Neuronal stem cell (in vitro differentiated cells): ENCODE measurements around the gene SAPCD2.

Source experiments
- DNase-seq: peaks from one replicate; pipeline ENCODE4 v3.0.0-alpha.2; 2013; ENCODE audit warnings: low spot score
- H2AFZ ChIP-seq: one replicate; pipeline ENCODE4 v1.6.1; 2013; ENCODE audit warnings: mild to moderate bottlenecking, low read length, inconsistent platforms
- H2AK5ac ChIP-seq: 2 replicates; pipeline ENCODE4 v1.6.1; 2013; ENCODE audit warnings: low read depth, mild to moderate bottlenecking, inconsistent platforms, low read length, moderate library complexity, mixed read lengths
- H2BK120ac ChIP-seq: 2 replicates; pipeline ENCODE4 v1.6.1; 2013; ENCODE audit warnings: low read depth, mild to moderate bottlenecking, inconsistent platforms, low read length, moderate library complexity, mixed read lengths
- H2BK12ac ChIP-seq: one replicate; pipeline ENCODE4 v1.6.1; 2013; ENCODE audit warnings: low read length, inconsistent platforms
- H2BK15ac ChIP-seq: 2 replicates; pipeline ENCODE4 v1.6.1; 2013; ENCODE audit warnings: mild to moderate bottlenecking, low read length, inconsistent platforms, mixed read lengths
- H2BK5ac ChIP-seq: one replicate; pipeline ENCODE4 v1.6.1; 2013; ENCODE audit warnings: inconsistent platforms, mild to moderate bottlenecking, low read length, moderate library complexity
- H3K14ac ChIP-seq: one replicate; pipeline ENCODE4 v1.6.1; 2013; ENCODE audit warnings: low read length, inconsistent platforms
- H3K18ac ChIP-seq: 2 replicates; pipeline ENCODE4 v1.6.1; 2013; ENCODE audit warnings: low read length, inconsistent platforms
- H3K23ac ChIP-seq: 2 replicates; pipeline ENCODE4 v1.6.1; 2013; ENCODE audit warnings: low read depth, mild to moderate bottlenecking, mixed read lengths, low read length, inconsistent platforms; ENCODE audit not compliant: poor library complexity
- H3K27ac ChIP-seq: replicated peaks from 3 replicates; pipeline ENCODE4 v1.5.1; 2013; ENCODE audit warnings: low read length, inconsistent platforms
- H3K27me3 ChIP-seq, 3 experiments: 2 replicates each; pipeline ENCODE4 v1.6.1; 2013; ENCODE audit warnings: low read length in 3 of 3, mild to moderate bottlenecking in 2 of 3, inconsistent platforms in 1 of 3, low read depth in 1 of 3, mixed read lengths in 1 of 3, moderate library complexity in 1 of 3; ENCODE audit not compliant: control insufficient read depth in 3 of 3, insufficient read depth in 3 of 3
- H3K36me3 ChIP-seq, 2 donors: replicated peaks in 1 of 2; 2 replicates each; pipeline ENCODE4 v1.6.1; 2013; ENCODE audit warnings: low read length in 2 of 2; ENCODE audit not compliant: control insufficient read depth in 2 of 2, insufficient read depth in 2 of 2
- H3K4ac ChIP-seq: 2 replicates; pipeline ENCODE4 v1.6.1; 2013; ENCODE audit warnings: inconsistent platforms, mild to moderate bottlenecking, low read length, moderate library complexity
- H3K4me1 ChIP-seq, 2 donors: 1 replicate in 1 of 2; 2 replicates in 1 of 2; pipeline ENCODE4 v1.6.1; 2013; ENCODE audit warnings: low read length in 2 of 2, low read depth in 1 of 2; ENCODE audit not compliant: control insufficient read depth in 2 of 2, insufficient read depth in 1 of 2
- H3K4me2 ChIP-seq: one replicate; pipeline ENCODE4 v1.6.1; 2013; ENCODE audit warnings: mild to moderate bottlenecking, low read length, inconsistent platforms; ENCODE audit not compliant: insufficient read depth, poor library complexity, severe bottlenecking
- H3K4me3 ChIP-seq, 2 donors: 2 replicates each; pipeline ENCODE4 v1.5.1; 2013; ENCODE audit warnings: low read length in 2 of 2, mild to moderate bottlenecking in 2 of 2, inconsistent platforms in 1 of 2, moderate library complexity in 1 of 2
- H3K79me1 ChIP-seq: one replicate; pipeline ENCODE4 v1.6.1; 2013; ENCODE audit warnings: low read depth, mild to moderate bottlenecking, inconsistent platforms, low read length, moderate library complexity
- H3K9ac ChIP-seq: one replicate; pipeline ENCODE4 v1.6.1; 2013; ENCODE audit warnings: mild to moderate bottlenecking, low read depth, low read length, inconsistent platforms; ENCODE audit not compliant: poor library complexity
- H3K9me3 ChIP-seq, 2 donors: replicated peaks in 1 of 2; 2 replicates each; pipeline versions ENCODE3 to v1.6.1; 2013; ENCODE audit warnings: low read length in 2 of 2, mild to moderate bottlenecking in 2 of 2, inconsistent platforms in 1 of 2, low read depth in 1 of 2, mixed read lengths in 1 of 2, moderate library complexity in 1 of 2; ENCODE audit not compliant: control insufficient read depth in 2 of 2, insufficient read depth in 1 of 2
- H4K8ac ChIP-seq: one replicate; pipeline ENCODE4 v1.6.1; 2013; ENCODE audit warnings: low read depth, mild to moderate bottlenecking, inconsistent platforms, low read length, moderate library complexity
- H4K91ac ChIP-seq: one replicate; pipeline ENCODE4 v1.6.1; 2013; ENCODE audit warnings: low read length, low read depth, mild to moderate bottlenecking, inconsistent platforms; ENCODE audit not compliant: poor library complexity
- WGBS, 2 donors: extraction: QIAGEN DNeasy Blood & Tissue Kit; methylation state at CpG; one replicate each; pipeline ENCODE4 v1.1.7; 2013; ENCODE audit warnings: missing lambda C conversion rate in 2 of 2, mixed read lengths in 1 of 2; ENCODE audit not compliant: insufficient read length in 2 of 2, insufficient replicate concordance in 1 of 2; ENCODE audit errors: extremely low coverage in 2 of 2; 5-methylcytosine and 5-hydroxymethylcytosine counted together

Gene SAPCD2

GRCh38 chr9:137014776-137015539 lies 55.4 kb downstream of the SAPCD2 start:
- H3K9ac ChIP-seq = peak overlapping the region; percentile 44
- no peak overlapping the region for H3K27ac ChIP-seq
- peaks cover 0 to 6% of the 10 kb centered on the region in 2 donors for H3K9me3 ChIP-seq
- no peak overlapping the region for H4K8ac ChIP-seq
- H3K23ac ChIP-seq = peak overlapping the region; percentile 43
- no peak overlapping the region for H2BK15ac ChIP-seq
- H2BK120ac ChIP-seq = no peak overlapping the region
- H3K4me3 ChIP-seq = no peak overlapping the region
- DNase-seq = no peak
- H3K18ac ChIP-seq = no peak overlapping the region
- H3K14ac ChIP-seq = no peak overlapping the region
- no peak overlapping the region for H2BK5ac ChIP-seq
- no peak overlapping the region for H3K4me2 ChIP-seq
- H2AK5ac ChIP-seq = no peak overlapping the region
- no peaks in the 10 kb centered on the region for H3K27me3 ChIP-seq
- peaks cover 26 to 43% of the 10 kb centered on the region in 2 donors for H3K36me3 ChIP-seq
- no peak overlapping the region for H2BK12ac ChIP-seq
- no peak overlapping the region for H2AFZ ChIP-seq
- no peaks in the 10 kb centered on the region for H3K4me1 ChIP-seq
- H3K4ac ChIP-seq = no peak overlapping the region
- no CpG with 5 or more reads among the region's 36 CpGs for WGBS, 2 donors
- peaks cover 6% of the 10 kb centered on the region for H3K79me1 ChIP-seq
- H4K91ac ChIP-seq = no peak overlapping the region

GRCh38 chr9:137014166-137014565 lies 56.2 kb downstream of the SAPCD2 start:
- peaks cover 6% of the 10 kb centered on the region for H3K79me1 ChIP-seq
- no peak overlapping the region for H3K27ac ChIP-seq
- H3K4me2 ChIP-seq = no peak overlapping the region
- H2BK15ac ChIP-seq = no peak overlapping the region
- no peak overlapping the region for H3K18ac ChIP-seq
- no peaks in the 10 kb centered on the region for H3K4me1 ChIP-seq
- peaks cover 0 to 6% of the 10 kb centered on the region in 2 donors for H3K9me3 ChIP-seq
- H2BK120ac ChIP-seq = no peak overlapping the region
- H3K9ac ChIP-seq = peak overlapping the region; percentile 21
- no peak overlapping the region for H2BK5ac ChIP-seq
- H4K91ac ChIP-seq = no peak overlapping the region
- H3K27me3 ChIP-seq = no peaks in the 10 kb centered on the region
- no peak overlapping the region for H3K4ac ChIP-seq
- H2BK12ac ChIP-seq = no peak overlapping the region
- no peak for DNase-seq
- no peak overlapping the region for H4K8ac ChIP-seq
- H2AK5ac ChIP-seq = no peak overlapping the region
- no peak overlapping the region for H2AFZ ChIP-seq
- H3K4me3 ChIP-seq = no peak overlapping the region
- H3K14ac ChIP-seq = no peak overlapping the region
- no CpG with 5 or more reads among the region's 23 CpGs for WGBS, 2 donors
- peaks cover 29 to 49% of the 10 kb centered on the region in 2 donors for H3K36me3 ChIP-seq
- peak overlapping the region; percentile 31 for H3K23ac ChIP-seq

- Histone ChIP-seq H3K9me3 (peaks cover 0 to 6% of the 10 kb centered on the region in 2 donors), H3K36me3 (peaks cover 29 to 49% of the 10 kb centered on the region in 2 donors), H3K79me1 (peaks cover 3% of the 10 kb centered on the region), H3K18ac (no peak overlapping the region), H3K4me2 (no peak overlapping the region), H2BK5ac (peak overlapping the region; percentile 24), H2AFZ (no peak overlapping the region), H3K27me3 (no peaks in the 10 kb centered on the region), H3K27ac (no peak overlapping the region), H2BK120ac (no peak overlapping the region), H3K4me1 (no peaks in the 10 kb centered on the region), H3K9ac (peak overlapping the region; percentile 21), H3K23ac (peak overlapping the region; percentile 55), H4K8ac (no peak overlapping the region), H2BK15ac (no peak overlapping the region), H3K4ac (no peak overlapping the region), H4K91ac (no peak overlapping the region), H2AK5ac (no peak overlapping the region), H3K4me3 (no peak overlapping the region), H3K14ac (no peak overlapping the region), H2BK12ac (no peak overlapping the region)
- no peak for DNase-seq
- no CpG with 5 or more reads among the region's 20 CpGs for WGBS, 2 donors
Observed at GRCh38 chr9:137013571-137013940, 56.8 kb downstream of the SAPCD2 start.

- no peak overlapping the region for H3K14ac ChIP-seq
- H3K4me3 ChIP-seq = no peak overlapping the region
- H4K8ac ChIP-seq = no peak overlapping the region
- no peaks in the 10 kb centered on the region for H3K27me3 ChIP-seq
- H3K9me3 ChIP-seq = peaks cover 0 to 6% of the 10 kb centered on the region in 2 donors
- no peak overlapping the region for H3K9ac ChIP-seq
- peaks cover 3% of the 10 kb centered on the region for H3K79me1 ChIP-seq
- no peak overlapping the region for H2BK12ac ChIP-seq
- H2AFZ ChIP-seq = no peak overlapping the region
- H4K91ac ChIP-seq = no peak overlapping the region
- H3K4ac ChIP-seq = no peak overlapping the region
- H2BK15ac ChIP-seq = no peak overlapping the region
- no peak overlapping the region for H2BK5ac ChIP-seq
- H3K27ac ChIP-seq = no peak overlapping the region
- H2AK5ac ChIP-seq = no peak overlapping the region
- H3K36me3 ChIP-seq = peaks cover 29 to 48% of the 10 kb centered on the region in 2 donors
- no peak overlapping the region for H3K23ac ChIP-seq
- H3K4me2 ChIP-seq = no peak overlapping the region
- H3K18ac ChIP-seq = no peak overlapping the region
- no peak for DNase-seq
- WGBS, 2 donors = no CpG with 5 or more reads among the region's 67 CpGs
- H3K4me1 ChIP-seq = peaks cover 0 to 4% of the 10 kb centered on the region in 2 donors
- no peak overlapping the region for H2BK120ac ChIP-seq
Observed at GRCh38 chr9:137012694-137013570, 57.4 kb downstream of the SAPCD2 start.
